ENCODE measurements around the gene ATP5PD. TPM values are rescaled to one million over a fixed set of nuclear protein-coding genes. Genes with fewer than 3 reads are reported as not detected.
"Not testable (repeated sequence)": the region's sequence is repeated elsewhere in the genome, so short reads cannot be mapped to it uniquely, and the experiment has no call there.

The ATP5PD gene
- total RNA-seq, 5 donors from 2014 or later (not counting 1 experiment from before 2014, with no cell fraction given): 115 to 170 (median 139) TPM

- no peak overlapping the region for H3K4me3 Mint-ChIP-seq
- ChIA-PET CTCF (interaction anchor here in 1 of 2 donors (0.7 kb wide), 1 partner anchor 333 kb away, joined by 3 read pairs; no protein-coding TSS in a partner anchor), POLR2A (interaction anchor here in 1 of 2 donors (0.7 kb wide), 1 partner anchor 27 kb away, joined by 4 read pairs; no protein-coding TSS in a partner anchor)
- Histone ChIP-seq H3K4me3 (ENCODE audit: control insufficient read depth in 1 of 2, extremely low read depth in 1 of 2, low read length in 1 of 2) (no peak overlapping the region), H3K9me3 (no peaks in the 10 kb centered on the region), H3K36me3 (ENCODE audit: control insufficient read depth in 2 of 2, extremely low read depth in 1 of 2, insufficient read depth in 1 of 2, low read length in 1 of 2) (peaks cover 0 to 2% of the 10 kb centered on the region in 2 donors), H3K27ac (ENCODE audit: low read length) (no peak overlapping the region), H3K4me1 (ENCODE audit: control insufficient read depth in 1 of 2, extremely low read depth in 1 of 2, insufficient read depth in 2 of 2, low read length in 2 of 2) (no peaks in the 10 kb centered on the region), H3K27me3 (replicated peaks in 1 of 2; ENCODE audit: control insufficient read depth in 2 of 2, extremely low read depth in 1 of 2, insufficient read depth in 2 of 2, low read length in 1 of 2) (peaks cover 0 to 9% of the 10 kb centered on the region in 2 experiments)
- H3K27me3 Mint-ChIP-seq: peaks cover 0 to 3% of the 10 kb centered on the region in 2 donors
- ATAC-seq (replicated peaks in 1 of 4) (no peak), DNase-seq (no peak)
- H3K36me3 Mint-ChIP-seq: no peaks in the 10 kb centered on the region
- peaks cover 4 to 8% (median 5%) of the 10 kb centered on the region in 3 donors for H3K4me1 Mint-ChIP-seq
- no peak overlapping the region for H3K27ac Mint-ChIP-seq
- WGBS (ENCODE audit: insufficient coverage): 84% methylated on average over 5 of the region's 5 CpGs
- H3K9me3 Mint-ChIP-seq: no peaks in the 10 kb centered on the region
Measured at GRCh38 chr17:75006653-75007052, 40.1 kb downstream of the ATP5PD start.

GRCh38 chr17:75006084-75006483 lies 40.7 kb downstream of the ATP5PD start:
- H3K4me3 Mint-ChIP-seq; POLR2A ChIA-PET; H3K4me3 ChIP-seq (ENCODE audit: control insufficient read depth in 1 of 2, extremely low read depth in 1 of 2, low read length in 1 of 2); ATAC-seq (replicated peaks in 1 of 4); DNase-seq; H3K9me3 ChIP-seq; H3K27me3 Mint-ChIP-seq; H3K36me3 ChIP-seq (ENCODE audit: control insufficient read depth in 2 of 2, extremely low read depth in 1 of 2, insufficient read depth in 1 of 2, low read length in 1 of 2); H3K27ac ChIP-seq (ENCODE audit: low read length); H3K9me3 Mint-ChIP-seq; H3K4me1 ChIP-seq (ENCODE audit: control insufficient read depth in 1 of 2, extremely low read depth in 1 of 2, insufficient read depth in 2 of 2, low read length in 2 of 2); H3K4me1 Mint-ChIP-seq; H3K27ac Mint-ChIP-seq; H3K36me3 Mint-ChIP-seq: not testable (repeated sequence)
- 100% methylated on average over 1 of the region's 6 CpGs for WGBS (ENCODE audit: insufficient coverage)
- H3K27me3 ChIP-seq (replicated peaks in 1 of 2; ENCODE audit: control insufficient read depth in 2 of 2, extremely low read depth in 1 of 2, insufficient read depth in 2 of 2, low read length in 1 of 2): peaks cover 0 to 12% of the 10 kb centered on the region in 2 experiments
- CTCF ChIA-PET: interaction anchor here in 1 of 2 donors (0.6 to 0.8 kb wide), 3 partner anchors 42 to 333 kb away, joined by 3 to 5 read pairs (median 3); no protein-coding TSS in a partner anchor

DNA sequence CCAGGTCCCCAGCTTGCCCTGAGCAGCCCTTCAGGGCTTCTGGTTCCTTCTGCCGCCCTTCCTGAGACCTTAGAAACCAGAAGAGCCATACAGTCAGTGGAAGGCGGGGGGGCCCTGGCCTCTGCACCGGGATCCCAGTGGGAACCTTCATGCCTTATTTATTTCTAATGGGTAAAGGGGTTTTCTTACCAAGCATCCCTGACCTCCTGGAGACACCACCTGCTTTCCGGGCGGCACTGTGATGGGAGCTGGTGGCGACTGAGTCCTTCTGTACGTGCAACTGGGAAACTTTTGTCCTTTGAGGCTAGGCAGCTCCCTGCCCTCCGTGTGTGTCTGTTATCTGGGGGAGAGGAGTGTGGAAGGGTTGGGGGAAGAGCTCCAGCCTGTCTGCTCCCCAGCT lies 41.5 kb downstream of the ATP5PD start:
- 95% methylated on average over 6 of the region's 8 CpGs for WGBS (ENCODE audit: insufficient coverage)
- CTCF ChIA-PET: interaction anchor here in 1 of 2 donors (0.6 to 0.8 kb wide), 2 partner anchors 41 to 44 kb away, joined by 3 to 5 read pairs; no protein-coding TSS in a partner anchor
- no peak overlapping the region for H3K4me3 Mint-ChIP-seq

GRCh38 chr17:75004371-75004770 lies 42.4 kb downstream of the ATP5PD start:
- no peak for DNase-seq
- Mint-ChIP-seq H3K27me3 (peaks cover 0 to 3% of the 10 kb centered on the region in 2 donors), H3K4me1 (peaks cover 0 to 5% (median 0%) of the 10 kb centered on the region in 3 donors), H3K4me3 (no peak overlapping the region), H3K36me3 (no peaks in the 10 kb centered on the region), H3K9me3 (no peaks in the 10 kb centered on the region), H3K27ac (no peak overlapping the region)
- no peak overlapping the region for H3K4me3 ChIP-seq (ENCODE audit: control insufficient read depth in 1 of 2, extremely low read depth in 1 of 2, low read length in 1 of 2)
- no peak overlapping the region for H3K27ac ChIP-seq (ENCODE audit: low read length)
- no peaks in the 10 kb centered on the region for H3K4me1 ChIP-seq (ENCODE audit: control insufficient read depth in 1 of 2, extremely low read depth in 1 of 2, insufficient read depth in 2 of 2, low read length in 2 of 2)
- ATAC-seq (replicated peaks in 1 of 4): no peak
- peaks cover 0 to 2% of the 10 kb centered on the region in 2 donors for H3K36me3 ChIP-seq (ENCODE audit: control insufficient read depth in 2 of 2, extremely low read depth in 1 of 2, insufficient read depth in 1 of 2, low read length in 1 of 2)
- ChIA-PET CTCF (interaction anchor here in 1 of 2 donors (0.6 kb wide), 1 partner anchor 64 kb away, joined by 3 read pairs; no protein-coding TSS in a partner anchor), POLR2A (no interaction called here)
- H3K9me3 ChIP-seq: no peaks in the 10 kb centered on the region
- WGBS (ENCODE audit: insufficient coverage): 100% methylated on average over 1 of the region's 3 CpGs
- peaks cover 0 to 13% of the 10 kb centered on the region in 2 experiments for H3K27me3 ChIP-seq (replicated peaks in 1 of 2; ENCODE audit: control insufficient read depth in 2 of 2, extremely low read depth in 1 of 2, insufficient read depth in 2 of 2, low read length in 1 of 2)

More for the DNA sequence above, 41.5 kb downstream of the ATP5PD start:
- ATAC-seq (replicated peaks in 1 of 4): no peak
- no peaks in the 10 kb centered on the region for H3K9me3 ChIP-seq
- DNase-seq: no peak
- POLR2A ChIA-PET: interaction anchor here in 1 of 2 donors (0.8 kb wide), 1 partner anchor 8 kb away, joined by 3 read pairs; no protein-coding TSS in a partner anchor
- Mint-ChIP-seq H3K36me3 (no peaks in the 10 kb centered on the region), H3K9me3 (no peaks in the 10 kb centered on the region), H3K27me3 (peaks cover 0 to 3% of the 10 kb centered on the region in 2 donors), H3K27ac (no peak overlapping the region), H3K4me1 (peaks cover 0 to 5% (median 0%) of the 10 kb centered on the region in 3 donors)
- H3K27ac ChIP-seq (ENCODE audit: low read length): no peak overlapping the region
- no peaks in the 10 kb centered on the region for H3K4me1 ChIP-seq (ENCODE audit: control insufficient read depth in 1 of 2, extremely low read depth in 1 of 2, insufficient read depth in 2 of 2, low read length in 2 of 2)
- no peak overlapping the region for H3K4me3 ChIP-seq (ENCODE audit: control insufficient read depth in 1 of 2, extremely low read depth in 1 of 2, low read length in 1 of 2)
- H3K27me3 ChIP-seq (replicated peaks in 1 of 2; ENCODE audit: control insufficient read depth in 2 of 2, extremely low read depth in 1 of 2, insufficient read depth in 2 of 2, low read length in 1 of 2): peaks cover 0 to 13% of the 10 kb centered on the region in 2 experiments
- H3K36me3 ChIP-seq (ENCODE audit: control insufficient read depth in 2 of 2, extremely low read depth in 1 of 2, insufficient read depth in 1 of 2, low read length in 1 of 2): peaks cover 0 to 2% of the 10 kb centered on the region in 2 donors

DNA sequence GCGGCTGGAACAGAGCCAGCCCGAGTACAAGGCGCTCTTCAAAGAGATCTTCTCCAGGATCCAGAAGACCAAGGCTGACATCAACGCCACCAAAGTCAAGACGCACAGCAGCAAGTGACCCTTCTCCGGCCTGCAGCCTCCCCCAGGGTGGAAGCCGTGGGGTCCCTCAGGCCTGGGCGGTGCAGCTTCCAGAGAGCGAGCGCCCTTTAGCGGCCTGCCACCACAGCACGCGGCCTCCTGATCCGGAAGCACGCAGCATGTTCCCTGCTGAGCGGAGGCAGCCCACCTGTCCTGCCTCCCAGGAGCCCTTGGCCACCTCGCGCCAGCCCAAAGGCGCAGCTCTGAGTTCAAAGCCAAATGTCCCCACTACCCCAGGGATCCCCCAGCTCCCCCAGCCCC lies 42.8 kb downstream of the ATP5PD start:
- peaks cover 0 to 13% of the 10 kb centered on the region in 2 experiments for H3K27me3 ChIP-seq (replicated peaks in 1 of 2; ENCODE audit: control insufficient read depth in 2 of 2, extremely low read depth in 1 of 2, insufficient read depth in 2 of 2, low read length in 1 of 2)
- H3K27me3 Mint-ChIP-seq: peaks cover 0 to 3% of the 10 kb centered on the region in 2 donors
- no peak overlapping the region for H3K4me3 ChIP-seq (ENCODE audit: control insufficient read depth in 1 of 2, extremely low read depth in 1 of 2, low read length in 1 of 2)
- no peaks in the 10 kb centered on the region for H3K4me1 ChIP-seq (ENCODE audit: control insufficient read depth in 1 of 2, extremely low read depth in 1 of 2, insufficient read depth in 2 of 2, low read length in 2 of 2)
- CTCF ChIA-PET: no interaction called here
- no peak overlapping the region for H3K27ac Mint-ChIP-seq
- DNase-seq (no peak), ATAC-seq (replicated peaks in 1 of 4) (no peak)
- no peaks in the 10 kb centered on the region for H3K36me3 Mint-ChIP-seq
- H3K4me3 Mint-ChIP-seq: no peak overlapping the region
- no peaks in the 10 kb centered on the region for H3K9me3 Mint-ChIP-seq
- no peaks in the 10 kb centered on the region for H3K9me3 ChIP-seq
- peaks cover 0 to 2% of the 10 kb centered on the region in 2 donors for H3K36me3 ChIP-seq (ENCODE audit: control insufficient read depth in 2 of 2, extremely low read depth in 1 of 2, insufficient read depth in 1 of 2, low read length in 1 of 2)
- H3K27ac ChIP-seq (ENCODE audit: low read length): no peak overlapping the region
- H3K4me1 Mint-ChIP-seq: peaks cover 0 to 5% (median 0%) of the 10 kb centered on the region in 3 donors
- POLR2A ChIA-PET: no interaction called here
- 92% methylated on average over 15 of the region's 19 CpGs for WGBS (ENCODE audit: insufficient coverage)

GRCh38 chr17:75003070-75003956 lies 43.5 kb downstream of the ATP5PD start:
- Histone ChIP-seq H3K36me3 (ENCODE audit: control insufficient read depth in 2 of 2, extremely low read depth in 1 of 2, insufficient read depth in 1 of 2, low read length in 1 of 2) (peaks cover 0 to 2% of the 10 kb centered on the region in 2 donors), H3K27ac (ENCODE audit: low read length) (no peak overlapping the region), H3K4me3 (ENCODE audit: control insufficient read depth in 1 of 2, extremely low read depth in 1 of 2, low read length in 1 of 2) (no peak overlapping the region), H3K9me3 (no peaks in the 10 kb centered on the region), H3K4me1 (ENCODE audit: control insufficient read depth in 1 of 2, extremely low read depth in 1 of 2, insufficient read depth in 2 of 2, low read length in 2 of 2) (no peaks in the 10 kb centered on the region), H3K27me3 (replicated peaks in 1 of 2; ENCODE audit: control insufficient read depth in 2 of 2, extremely low read depth in 1 of 2, insufficient read depth in 2 of 2, low read length in 1 of 2) (peaks cover 0 to 13% of the 10 kb centered on the region in 2 experiments)
- Mint-ChIP-seq H3K27ac (no peak overlapping the region), H3K4me3 (no peak overlapping the region), H3K4me1 (peaks cover 5 to 10% (median 5%) of the 10 kb centered on the region in 3 donors), H3K36me3 (no peaks in the 10 kb centered on the region), H3K27me3 (peaks cover 0 to 3% of the 10 kb centered on the region in 2 donors), H3K9me3 (no peaks in the 10 kb centered on the region)
- DNase-seq (no peak), ATAC-seq (replicated peaks in 1 of 4) (no peak)
- POLR2A ChIA-PET: no interaction called here
- CTCF ChIA-PET: no interaction called here
- WGBS (ENCODE audit: insufficient coverage): 88% methylated on average over 73 of the region's 76 CpGs
